B cell (primary cell): ENCODE measurements around the gene LCE5A.

Experiments
- CTCF ChIP-seq: fragments of 200-600 bp; IDR thresholded peaks from one replicate; pipeline ENCODE4 v1.8.0; 2022; ENCODE audit warnings: antibody characterized with exemption, mild to moderate bottlenecking
- EZH2 ChIP-seq: IDR thresholded peaks from 2 replicates; pipeline ENCODE4 v1.6.1; 2012; ENCODE audit warnings: borderline replicate concordance, low read depth, mild to moderate bottlenecking, moderate library complexity, low read length; ENCODE audit not compliant: insufficient read depth, poor library complexity, severe bottlenecking

- no peak for TF ChIP-seq EZH2
- no peak for TF ChIP-seq CTCF
These were observed 48.0 kb upstream of the LCE5A start for GRCh38 chr1:152462636-152463035.
